ENCODE data around the gene GM2A.

DNA sequence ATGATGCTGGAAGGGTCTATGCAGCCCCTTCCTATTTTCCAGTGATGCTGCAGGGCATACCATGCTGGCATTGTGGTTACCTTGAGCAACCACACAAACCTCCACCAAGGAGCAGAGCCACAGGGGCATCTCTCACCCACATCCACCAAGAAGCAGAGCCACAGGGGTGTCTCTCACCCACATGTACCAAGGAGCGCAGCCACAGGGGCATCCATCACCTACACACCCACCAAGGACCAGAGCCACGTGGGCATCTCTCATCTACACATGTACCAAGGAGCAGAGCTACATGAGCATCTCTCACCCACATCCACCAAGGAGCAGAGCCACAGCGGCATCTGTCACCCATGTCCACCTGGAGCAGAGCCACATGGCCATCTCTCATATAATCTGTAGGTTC is 8.8 kb upstream of the GM2A start:
- TF ChIP-seq, protein P1, sequence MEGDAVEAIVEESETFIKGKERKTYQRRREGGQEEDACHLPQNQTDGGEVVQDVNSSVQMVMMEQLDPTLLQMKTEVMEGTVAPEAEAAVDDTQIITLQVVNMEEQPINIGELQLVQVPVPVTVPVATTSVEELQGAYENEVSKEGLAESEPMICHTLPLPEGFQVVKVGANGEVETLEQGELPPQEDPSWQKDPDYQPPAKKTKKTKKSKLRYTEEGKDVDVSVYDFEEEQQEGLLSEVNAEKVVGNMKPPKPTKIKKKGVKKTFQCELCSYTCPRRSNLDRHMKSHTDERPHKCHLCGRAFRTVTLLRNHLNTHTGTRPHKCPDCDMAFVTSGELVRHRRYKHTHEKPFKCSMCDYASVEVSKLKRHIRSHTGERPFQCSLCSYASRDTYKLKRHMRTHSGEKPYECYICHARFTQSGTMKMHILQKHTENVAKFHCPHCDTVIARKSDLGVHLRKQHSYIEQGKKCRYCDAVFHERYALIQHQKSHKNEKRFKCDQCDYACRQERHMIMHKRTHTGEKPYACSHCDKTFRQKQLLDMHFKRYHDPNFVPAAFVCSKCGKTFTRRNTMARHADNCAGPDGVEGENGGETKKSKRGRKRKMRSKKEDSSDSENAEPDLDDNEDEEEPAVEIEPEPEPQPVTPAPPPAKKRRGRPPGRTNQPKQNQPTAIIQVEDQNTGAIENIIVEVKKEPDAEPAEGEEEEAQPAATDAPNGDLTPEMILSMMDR (IDR thresholded peaks at IDR 0.05; ENCODE audit: poor library complexity, severe bottlenecking): no peak
- no peak for TF ChIP-seq POLR2AphosphoS5 (IDR thresholded peaks at IDR 0.05)
